ENCODE results near the gene DPYD.

DPYD gene

DNA sequence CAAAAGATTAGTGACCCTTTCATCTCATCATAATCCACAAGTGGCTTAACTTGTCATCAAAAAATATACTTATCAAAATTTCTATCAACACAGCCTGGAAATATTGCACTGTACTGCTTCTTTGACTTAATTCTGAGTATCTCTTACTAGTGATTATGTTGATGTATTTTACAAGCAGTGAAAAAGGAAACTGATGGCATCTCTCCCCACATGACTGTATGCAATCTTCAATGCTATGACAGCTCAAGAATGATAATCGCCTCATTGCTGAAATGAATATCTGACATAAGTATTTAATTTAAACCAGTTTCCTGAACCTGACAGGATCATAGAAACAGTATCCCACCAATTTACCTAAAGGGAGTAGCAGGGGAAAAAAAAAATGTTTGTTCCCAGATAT is 79.5 kb downstream of the DPYD start:
- no peak for DNase-seq (ENCODE audit: low read depth in 2 of 2)

DNA sequence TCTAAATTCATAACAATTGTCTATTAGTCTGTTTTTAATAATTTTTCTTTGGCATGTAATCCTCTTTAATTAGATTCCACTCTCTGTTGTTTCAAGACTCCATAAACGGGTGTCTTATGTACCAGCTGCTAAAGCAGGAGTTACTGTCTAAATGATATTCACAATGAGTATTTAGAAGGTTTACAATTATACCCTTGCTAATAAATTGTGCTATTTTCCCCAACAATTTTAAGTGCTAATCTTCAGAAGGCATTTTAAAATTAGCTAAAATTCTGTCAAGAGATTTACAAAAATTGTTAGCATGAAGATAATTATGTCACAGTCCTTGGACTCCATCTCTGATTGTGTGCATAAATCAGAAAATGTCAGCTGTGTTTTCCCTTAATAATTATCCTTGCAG is 83.7 kb downstream of the DPYD start:
- DNase-seq (ENCODE audit: low read depth in 2 of 2), result no peak

DNA sequence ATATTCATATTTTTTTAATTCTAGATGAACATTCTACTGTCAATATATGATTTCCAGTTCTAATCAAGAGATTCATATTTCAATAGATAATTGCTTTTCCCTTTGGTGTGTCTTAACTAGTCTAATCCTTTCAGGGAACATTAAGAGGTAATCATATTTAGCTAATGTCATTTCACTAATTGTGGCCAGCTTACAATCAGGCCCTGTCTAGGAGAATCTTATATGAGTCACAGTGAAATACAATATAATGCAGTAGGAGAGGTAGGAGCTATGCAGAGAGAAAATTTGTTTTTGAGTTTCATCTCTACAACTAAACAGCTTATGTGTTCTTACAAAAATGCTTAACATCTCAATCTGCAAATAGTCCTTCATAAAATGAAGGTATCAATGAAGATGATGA is 85.9 kb downstream of the DPYD start:
- no peak for DNase-seq (ENCODE audit: low read depth in 2 of 2)

DNA sequence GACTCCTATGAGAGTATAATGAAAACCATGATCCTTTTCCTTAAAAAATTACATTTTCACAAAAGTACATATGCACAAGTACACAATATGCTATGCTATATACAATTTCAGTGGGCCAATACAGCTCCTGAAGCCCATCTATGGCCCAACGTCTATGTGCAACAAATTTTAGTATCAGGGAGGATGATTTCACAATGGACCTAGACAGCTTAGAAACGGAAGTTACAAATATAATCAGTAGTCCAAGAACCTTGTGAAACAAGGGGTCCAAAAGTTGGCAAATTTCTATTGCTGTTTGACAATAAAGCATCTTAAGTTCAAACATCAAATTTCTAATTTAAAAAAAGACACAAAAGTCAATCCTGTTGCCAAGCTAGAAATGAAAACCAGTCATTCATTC is 87.0 kb downstream of the DPYD start:
- no peak for DNase-seq (ENCODE audit: low read depth in 2 of 2)

DNA sequence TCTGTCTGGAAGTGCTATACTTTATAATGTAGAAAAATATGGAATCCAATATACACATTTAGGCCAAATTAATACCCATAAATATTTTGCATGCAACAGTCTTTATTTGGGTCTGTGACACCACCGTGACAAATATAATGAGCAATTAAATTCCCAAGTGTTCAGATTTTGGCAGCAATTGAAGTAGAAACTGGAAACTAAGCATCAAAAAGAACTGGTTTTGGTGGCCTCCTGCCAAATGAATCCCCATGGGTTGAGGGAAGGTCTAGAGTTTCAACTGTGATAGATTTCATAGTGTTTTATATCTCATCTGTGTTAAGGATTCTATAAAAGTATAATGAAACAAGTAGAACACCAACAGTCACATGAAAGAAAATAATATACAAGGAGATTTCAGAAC is 88.4 kb downstream of the DPYD start:
- DNase-seq (ENCODE audit: low read depth in 2 of 2), result no peak

DNA sequence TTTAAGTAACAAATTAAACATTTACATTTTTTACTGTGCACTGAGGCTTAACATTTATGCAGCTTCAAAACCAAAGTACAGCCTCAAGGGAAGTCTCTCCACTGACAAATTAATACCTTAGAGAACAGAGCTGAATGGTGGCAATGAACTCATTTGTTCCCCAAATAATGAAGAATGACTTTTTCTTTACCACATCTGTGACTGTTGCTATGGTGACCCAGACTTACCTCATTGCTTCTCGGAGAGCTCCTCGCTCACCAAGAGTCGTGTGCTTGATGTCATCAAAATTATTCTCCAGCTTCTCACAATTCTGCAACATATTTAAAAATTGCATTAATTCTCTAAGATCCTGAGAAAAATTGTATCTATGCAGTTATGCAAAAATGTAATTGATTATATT is 92.9 kb downstream of the DPYD start:
- DNase-seq (ENCODE audit: low read depth in 2 of 2), result no peak

DNA sequence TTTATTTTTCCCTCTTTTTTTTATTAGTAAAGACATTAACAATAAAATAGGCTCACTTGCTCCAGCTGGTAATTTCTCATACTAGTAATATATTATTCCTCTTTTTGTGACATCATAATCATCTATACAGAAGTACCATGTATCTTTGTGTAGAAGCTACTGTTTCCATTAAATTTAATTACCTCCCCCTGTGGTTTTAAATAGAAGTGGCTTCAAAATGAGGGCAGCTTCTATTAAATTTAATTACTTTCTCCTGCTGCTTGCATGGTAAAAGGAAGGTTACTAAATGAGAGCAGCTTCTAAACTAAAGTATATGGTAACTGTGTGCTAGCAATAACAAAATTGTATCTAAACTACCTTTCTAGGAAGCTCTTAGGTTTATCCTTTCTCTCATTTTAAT is 94.0 kb downstream of the DPYD start:
- no peak for DNase-seq (ENCODE audit: low read depth in 2 of 2)

DNA sequence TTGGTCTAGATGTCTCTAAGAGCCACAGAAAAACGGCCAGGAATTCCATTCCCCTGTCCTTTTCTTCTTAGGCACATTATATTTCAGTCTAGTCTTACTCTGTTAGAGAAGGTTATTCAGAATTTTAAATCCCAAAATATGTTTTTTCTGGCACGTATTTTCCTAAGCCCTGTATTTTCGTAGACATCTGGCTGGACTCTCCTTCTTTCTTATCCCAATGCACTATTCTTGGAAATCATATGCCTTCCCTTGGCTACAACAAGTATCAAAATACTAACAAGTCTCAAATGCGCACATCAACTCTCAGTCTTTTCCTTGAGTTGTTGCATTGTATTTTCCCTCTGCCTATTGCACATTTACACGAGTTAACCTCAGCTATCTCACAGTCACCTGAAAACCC is 96.2 kb downstream of the DPYD start:
- no peak for DNase-seq (ENCODE audit: low read depth in 2 of 2)

DNA sequence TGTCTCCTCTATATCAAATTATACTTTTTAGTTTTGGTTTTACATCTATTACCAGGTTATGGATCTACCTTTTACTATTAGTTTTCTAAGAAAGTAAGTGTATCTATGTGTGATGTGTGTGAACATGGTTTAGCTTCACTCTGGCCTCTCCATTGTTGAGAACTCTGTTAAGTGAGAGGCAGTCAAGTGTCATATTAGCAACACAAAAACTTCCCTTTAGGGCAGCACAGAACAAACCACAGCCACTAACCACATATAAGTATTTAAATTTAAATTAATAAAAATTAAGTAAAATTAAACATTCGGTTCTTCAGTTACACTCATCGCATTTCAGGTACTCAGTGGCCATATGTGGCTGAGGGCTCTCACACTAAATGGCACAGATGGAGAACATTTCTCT is 96.6 kb downstream of the DPYD start:
- DNase-seq (ENCODE audit: low read depth in 2 of 2), result no peak

DNA sequence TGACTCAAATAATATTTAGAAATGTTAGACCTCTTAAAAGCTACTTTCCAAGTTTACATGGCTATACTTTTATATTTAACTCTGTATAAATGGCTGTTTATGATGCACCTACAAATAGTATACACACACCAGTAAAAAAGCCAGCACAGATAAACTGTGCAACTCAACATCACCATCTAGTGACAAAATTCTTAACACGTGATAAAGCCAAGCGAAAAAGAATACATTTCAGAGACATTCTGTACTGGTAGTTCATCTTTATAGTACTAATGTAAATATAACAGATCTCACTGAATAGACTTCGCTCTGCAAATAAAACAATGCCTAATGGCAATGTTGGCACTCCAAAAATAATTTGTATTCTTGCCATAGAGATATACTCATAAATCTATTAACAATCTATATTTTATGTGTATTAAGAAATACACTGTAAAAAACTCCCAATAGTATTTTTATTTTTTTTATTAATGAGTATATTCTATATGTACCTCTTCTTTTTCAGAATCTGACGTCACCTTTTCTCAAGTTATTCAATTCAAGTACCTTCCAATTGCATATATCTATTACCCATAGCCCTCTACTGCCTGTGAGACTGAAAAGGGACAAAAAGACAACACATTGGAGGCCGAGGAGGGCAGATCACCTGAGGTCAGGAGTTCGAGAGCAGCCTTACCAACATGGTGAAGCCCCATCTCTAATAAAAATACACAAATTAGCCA is 100.2 kb downstream of the DPYD start:
- no peak for DNase-seq (ENCODE audit: low read depth in 2 of 2)

DNA sequence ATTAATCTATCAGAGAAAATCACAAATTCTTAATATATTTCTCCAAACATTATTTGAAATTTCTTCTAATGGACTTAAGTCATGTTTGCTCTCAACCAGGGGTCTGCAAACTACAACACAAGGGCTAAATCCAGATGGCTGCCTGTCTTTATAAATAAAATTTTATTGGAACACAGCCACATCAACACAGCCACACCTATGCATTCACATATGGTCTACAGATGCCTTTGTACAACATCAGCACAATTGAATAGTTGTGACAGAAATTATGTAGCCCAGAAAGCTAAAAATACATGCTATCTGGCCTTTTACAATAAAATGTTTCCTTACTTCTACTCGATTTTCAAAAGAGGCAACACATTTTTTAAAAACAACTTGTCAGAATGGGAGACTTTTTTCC is 103.9 kb downstream of the DPYD start:
- DNase-seq (ENCODE audit: low read depth in 2 of 2), result no peak

DNA sequence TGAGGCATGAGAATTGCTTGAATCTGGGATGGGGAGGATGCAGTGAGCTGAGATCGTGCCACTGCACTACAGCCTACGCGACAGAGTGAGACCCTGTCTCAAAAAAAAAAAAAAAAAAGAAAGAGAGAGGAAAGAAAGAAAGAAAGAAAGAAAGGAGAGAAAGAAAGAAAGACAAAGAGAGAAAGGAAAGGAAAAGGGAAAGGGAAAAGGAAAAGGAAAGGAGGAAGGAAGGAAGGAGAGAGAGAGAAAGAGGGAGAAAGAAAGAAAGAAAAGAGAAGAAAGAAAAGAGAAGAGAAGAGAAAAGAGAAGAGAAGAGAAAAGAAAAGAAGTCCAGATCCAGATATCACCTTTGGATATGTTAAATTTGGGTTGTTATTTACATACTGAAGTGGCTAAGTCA is 106.0 kb downstream of the DPYD start:
- DNase-seq (ENCODE audit: low read depth in 2 of 2), result no peak

DNA sequence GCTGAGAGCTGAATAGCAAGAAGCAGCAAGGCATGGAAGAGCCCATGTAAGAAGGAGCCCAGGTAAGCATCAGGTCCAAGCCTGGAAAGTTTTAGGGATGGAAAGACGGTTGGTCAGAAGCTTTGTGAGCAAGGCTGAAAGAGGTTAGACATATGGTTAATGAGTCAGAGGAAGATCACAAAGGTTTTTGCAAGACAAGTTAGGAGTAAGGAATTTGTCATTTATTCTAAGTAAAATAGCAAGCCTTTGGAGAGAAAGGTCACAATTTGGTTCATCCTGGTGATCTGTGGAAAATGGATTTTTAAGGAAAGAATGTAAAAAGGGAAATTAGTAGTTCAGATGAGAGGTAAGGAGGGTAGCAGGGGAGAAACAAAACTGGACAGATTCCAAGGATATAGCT is 106.7 kb downstream of the DPYD start:
- no peak for DNase-seq (ENCODE audit: low read depth in 2 of 2)

DNA sequence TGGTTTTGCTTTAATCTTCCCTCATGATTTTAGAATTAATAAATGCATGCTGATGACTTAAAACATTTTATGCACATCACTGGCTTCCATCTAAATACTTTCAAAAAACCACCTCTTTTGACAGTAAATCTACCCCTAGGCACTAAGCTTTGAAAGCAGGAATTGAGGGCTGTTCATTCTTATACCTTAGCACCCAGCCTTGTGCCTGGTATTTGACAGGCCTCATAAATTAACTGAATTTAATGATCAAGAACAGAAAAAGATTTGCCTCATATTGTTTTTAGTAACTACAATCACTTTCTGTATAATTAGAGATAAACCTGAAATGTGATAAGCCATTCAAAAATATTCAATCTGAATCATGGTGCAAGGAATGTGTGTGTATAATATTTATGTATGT is 108.8 kb downstream of the DPYD start:
- no peak for DNase-seq (ENCODE audit: low read depth in 2 of 2)

DNA sequence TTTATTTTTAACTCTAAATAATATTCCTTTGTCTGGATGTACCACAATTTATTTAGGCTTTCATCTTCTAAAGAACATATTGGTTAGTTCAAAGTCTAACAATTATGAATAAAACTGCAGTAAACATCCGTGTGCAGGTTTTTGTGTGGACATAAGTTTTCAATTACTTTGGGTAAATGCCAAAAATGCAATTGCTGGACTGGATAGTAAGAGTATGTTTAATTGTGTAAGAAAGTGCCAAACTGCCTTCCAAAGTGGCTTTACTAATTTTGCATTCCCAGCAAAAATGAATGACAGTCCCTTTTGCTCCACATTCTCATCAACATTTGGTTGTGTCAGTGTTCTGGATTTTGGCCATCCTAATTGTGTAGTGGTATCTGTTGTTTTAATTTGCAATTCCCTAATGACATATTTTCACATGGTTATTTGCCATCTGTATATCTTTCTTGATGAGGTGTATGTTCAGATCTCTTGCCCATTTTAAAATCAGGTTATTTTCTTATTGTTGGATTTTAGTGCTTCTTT is 113.8 kb downstream of the DPYD start:
- no peak for DNase-seq (ENCODE audit: low read depth in 2 of 2)

DNA sequence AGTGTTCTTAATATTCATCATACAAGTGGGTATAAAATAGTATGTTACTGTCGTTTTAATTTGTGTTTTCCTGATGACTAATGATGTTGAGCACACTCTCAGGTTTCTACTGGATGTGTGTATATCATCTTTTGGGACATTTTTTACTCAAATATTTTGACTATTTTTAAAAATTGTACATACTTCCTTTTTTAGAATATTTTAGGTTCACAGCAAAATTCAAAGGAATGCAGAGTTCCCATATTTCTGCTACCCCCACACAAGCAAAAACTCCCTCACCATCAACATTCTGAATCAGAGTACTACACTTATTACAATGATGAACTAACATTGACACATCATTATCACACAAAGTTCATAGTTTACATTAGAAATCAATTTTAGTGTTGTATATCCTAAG is 114.5 kb downstream of the DPYD start:
- no peak for DNase-seq (ENCODE audit: low read depth in 2 of 2)

DNA sequence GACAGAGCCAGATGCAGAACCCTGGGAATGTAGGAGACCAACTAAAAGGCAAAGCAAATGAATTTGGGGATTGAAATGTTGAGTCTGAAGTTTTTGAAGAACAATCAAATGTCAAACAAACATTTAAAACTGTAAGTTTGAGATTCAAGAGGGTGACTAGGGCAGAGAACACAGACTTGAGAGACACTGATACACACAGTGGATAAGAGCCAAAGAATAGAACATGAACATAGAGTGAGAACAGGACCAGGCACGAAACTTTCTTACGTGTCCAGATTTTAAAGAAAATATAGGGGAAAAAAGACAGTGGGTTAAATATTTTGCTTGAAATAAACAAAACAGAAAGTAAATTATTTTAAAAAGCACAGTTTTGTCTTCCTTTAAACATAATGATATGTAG is 115.7 kb downstream of the DPYD start:
- no peak for DNase-seq (ENCODE audit: low read depth in 2 of 2)

DNA sequence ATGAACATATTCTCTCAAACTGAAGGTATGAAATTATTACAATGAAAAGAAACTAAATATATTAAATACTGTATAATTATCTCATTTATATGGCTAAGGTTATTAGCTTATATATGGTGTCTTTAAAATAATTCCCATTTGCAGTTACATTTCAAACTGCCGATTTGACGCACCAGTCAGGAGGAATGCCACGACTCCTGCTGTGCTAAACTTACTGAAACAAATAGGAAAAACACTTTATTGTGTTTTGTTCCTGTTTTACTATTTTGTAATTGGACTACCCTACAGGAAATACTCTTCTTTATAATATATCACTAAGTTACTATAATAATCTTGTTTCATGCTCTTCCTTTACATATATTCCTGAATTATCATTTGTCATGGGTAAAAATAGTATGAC is 117.8 kb downstream of the DPYD start:
- no peak for DNase-seq (ENCODE audit: low read depth in 2 of 2)

DNA sequence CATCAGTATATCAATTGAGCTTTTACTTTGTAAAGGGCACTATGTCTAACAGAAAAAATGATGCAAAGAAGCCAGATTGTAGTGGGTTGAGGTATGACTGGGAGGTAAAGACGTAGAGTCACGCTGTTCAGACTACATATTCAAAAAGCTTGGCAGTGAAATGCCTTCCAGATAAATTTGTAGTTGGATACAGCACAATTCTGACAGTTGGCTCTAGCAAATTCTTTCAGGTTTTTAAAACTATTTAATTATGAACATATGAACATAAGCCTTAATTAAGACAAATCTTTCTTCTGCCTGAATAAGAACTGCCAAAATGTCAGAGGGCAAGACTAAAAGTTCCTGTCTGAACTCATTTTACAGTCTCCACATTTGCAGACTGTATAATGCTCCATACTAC is 118.8 kb downstream of the DPYD start:
- DNase-seq (ENCODE audit: low read depth in 2 of 2), result no peak

DNA sequence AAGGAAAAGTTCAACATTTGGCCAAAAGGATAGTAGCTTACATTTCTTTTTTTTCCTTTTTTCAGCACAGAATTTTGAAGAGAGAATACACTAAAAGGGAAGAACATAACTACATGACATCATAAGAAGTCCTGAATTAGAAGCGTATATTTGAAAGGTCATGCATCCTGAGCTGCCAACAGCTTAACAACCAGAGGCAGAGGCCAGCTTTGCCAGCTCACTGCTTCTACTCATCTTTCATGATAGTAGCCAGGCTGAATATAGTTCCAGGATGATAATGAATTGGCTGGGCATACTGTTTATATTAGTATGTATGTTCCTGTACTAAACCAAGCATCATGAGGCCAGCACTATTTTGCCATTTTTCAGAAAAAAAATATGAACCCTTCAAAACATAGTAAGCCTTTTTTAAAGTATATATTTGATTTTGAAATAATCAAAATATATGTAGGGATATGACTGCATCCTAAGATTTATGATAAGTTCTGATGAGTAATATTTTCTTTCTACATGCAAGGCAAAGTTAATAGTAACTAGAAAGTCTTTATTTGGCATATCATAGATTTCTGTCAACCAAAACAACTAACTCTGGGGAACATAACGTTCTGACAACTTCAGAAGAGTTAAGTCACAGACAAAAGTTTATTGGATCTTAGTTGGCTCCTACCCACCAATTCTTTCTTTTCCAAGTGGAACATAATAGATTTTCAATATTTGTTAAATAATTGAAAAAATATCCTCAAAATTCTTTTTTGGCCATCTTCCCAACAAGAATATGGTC is 123.2 kb downstream of the DPYD start:
- no peak for DNase-seq (ENCODE audit: low read depth in 2 of 2)

DNA sequence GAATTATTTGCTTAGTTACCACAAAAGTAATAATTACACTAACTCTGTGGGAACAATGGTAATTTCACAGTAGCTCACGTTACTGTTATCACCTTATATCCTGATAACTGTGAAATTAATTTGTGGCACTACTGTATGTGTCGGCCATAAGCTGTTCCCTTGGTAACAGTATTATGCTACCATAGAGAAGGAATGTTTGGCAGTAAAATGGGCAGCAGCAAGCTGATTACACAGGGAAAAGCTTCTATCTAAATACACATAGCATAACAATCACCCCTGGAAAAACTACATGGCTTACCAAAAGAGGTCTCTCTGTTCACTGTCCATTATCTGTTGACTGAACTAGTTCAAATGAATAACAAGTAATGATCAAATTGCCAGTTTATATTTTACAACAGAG is 124.1 kb downstream of the DPYD start:
- no peak for DNase-seq (ENCODE audit: low read depth in 2 of 2)

DNA sequence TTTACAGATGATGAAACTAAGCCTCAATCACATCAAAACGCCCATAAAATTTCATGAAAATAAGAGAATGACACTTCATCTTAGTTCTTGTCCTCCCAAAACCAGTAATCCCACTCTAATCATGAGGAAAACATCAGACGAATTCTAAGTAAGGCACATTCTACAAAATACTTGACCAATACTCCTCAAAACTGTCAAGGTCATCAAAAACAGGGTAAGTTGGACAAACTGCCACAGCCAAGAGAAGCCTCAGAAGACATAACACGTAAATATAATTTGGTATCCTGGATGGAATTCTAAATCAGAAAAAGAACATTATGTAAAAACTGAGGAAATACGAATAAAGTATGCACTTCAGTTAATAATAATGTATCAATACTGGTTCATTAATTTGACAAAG is 128.2 kb downstream of the DPYD start:
- DNase-seq (ENCODE audit: low read depth in 2 of 2), result no peak

DNA sequence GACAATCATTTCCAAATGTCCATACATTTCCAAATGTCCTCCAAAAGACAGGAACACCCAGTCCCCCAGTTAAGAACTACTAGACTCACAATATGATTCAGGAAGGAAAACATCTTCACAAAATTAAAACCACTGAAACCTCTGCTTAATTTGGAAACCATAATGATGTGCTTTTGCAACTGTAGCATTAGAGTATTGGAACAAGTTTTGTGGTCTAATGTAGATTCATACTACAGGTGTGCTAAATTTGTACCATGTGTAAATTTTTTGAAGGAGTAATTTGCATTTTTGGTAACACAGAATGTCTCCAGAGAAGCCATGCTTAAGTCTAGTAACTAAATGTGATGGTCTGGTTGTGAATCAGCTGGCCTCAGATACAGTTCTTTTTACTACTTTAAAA is 129.6 kb downstream of the DPYD start:
- no peak for DNase-seq (ENCODE audit: low read depth in 2 of 2)

DNA sequence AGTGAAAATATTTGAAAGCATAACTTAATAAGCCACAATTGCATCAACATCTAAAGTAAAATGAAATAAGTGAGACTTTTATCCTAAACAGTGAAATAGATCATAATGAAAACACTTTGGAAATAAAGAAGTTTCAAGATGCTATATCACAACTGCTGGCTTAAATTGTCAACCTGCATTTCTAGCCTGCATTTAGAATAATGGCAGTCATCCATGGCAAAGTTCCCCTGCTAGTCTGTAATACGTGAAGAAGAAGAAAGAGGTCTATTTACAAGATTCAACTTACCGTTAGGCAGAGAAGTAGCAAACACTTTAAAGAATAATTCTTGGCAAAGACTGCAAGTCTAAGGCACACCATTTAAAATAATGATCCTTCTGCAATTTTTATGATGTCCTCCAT is 133.6 kb downstream of the DPYD start:
- no peak for DNase-seq (ENCODE audit: low read depth in 2 of 2)
